ENCODE results near the gene PSMD1.

The PSMD1 gene

GRCh38 chr2:231219289-231219688 lies 162.6 kb downstream of the PSMD1 start:
- in situ Hi-C loops (cut with HindIII; ENCODE audit: low sequenced_read_pairs), result no loop called here
- TF ChIP-seq CTCF (IDR thresholded peaks at IDR 0.05; ENCODE audit: low read depth, low read length), result no peak
- no peak overlapping the region for H3K4me3 ChIP-seq (ENCODE audit: low read depth, low read length)
- no peak for DNase-seq (ENCODE audit: low read depth, low spot score)

GRCh38 chr2:231221761-231222160 lies 165.1 kb downstream of the PSMD1 start:
- no peak overlapping the region for H3K4me3 ChIP-seq (ENCODE audit: low read depth, low read length)
- DNase-seq (ENCODE audit: low read depth, low spot score), result no peak
- in situ Hi-C loops (cut with HindIII; ENCODE audit: low sequenced_read_pairs), result no loop called here
- TF ChIP-seq CTCF (IDR thresholded peaks at IDR 0.05; ENCODE audit: low read depth, low read length), result no peak

Measured in astrocyte of the spinal cord (primary cell).